Neural cell (in vitro differentiated cells): ENCODE data around the gene MAP3K5. TPM values are rescaled to one million over a fixed set of nuclear protein-coding genes. Genes with fewer than 3 reads are reported as not detected.

Experiments used
- H2AFZ ChIP-seq: fragments of 200-600, 300-800 bp; sonication (generic), shearing (Covaris generic); 2 replicates; pipeline ENCODE4 v1.6.0; 2014; ENCODE audit warnings: low read depth, mild to moderate bottlenecking, antibody characterized with exemption, low read length, moderate library complexity
- H3F3A ChIP-seq: fragments of 200-600 bp; shearing (Covaris generic); 2 replicates; pipeline ENCODE4 v1.6.1; 2016; ENCODE audit warnings: mild to moderate bottlenecking, moderate library complexity, mixed read lengths, antibody characterized with exemption, low read length; ENCODE audit not compliant: insufficient read depth, poor library complexity, severe bottlenecking
- H3K27ac ChIP-seq: fragments of 200-600, 300-800 bp; sonication (generic), shearing (Covaris generic); 2 replicates; pipeline ENCODE4 v1.5.1; 2014; ENCODE audit warnings: mild to moderate bottlenecking, low read length, moderate library complexity
- H3K27me3 ChIP-seq: fragments of 300-800, 200-600 bp; sonication (generic), shearing (Covaris generic); 2 replicates; pipeline ENCODE4 v1.6.0; 2014; ENCODE audit warnings: mild to moderate bottlenecking, low read depth, low read length, moderate library complexity; ENCODE audit not compliant: insufficient read depth
- H3K36me3 ChIP-seq: fragments of 300-800, 200-600 bp; sonication (generic), shearing (Covaris generic); 2 replicates; pipeline ENCODE4 v1.5.1; 2014; ENCODE audit warnings: mild to moderate bottlenecking, antibody characterized with exemption, low read length, moderate library complexity; ENCODE audit not compliant: insufficient read depth
- H3K4me2 ChIP-seq: fragments of 300-800, 200-600 bp; sonication (generic), shearing (Covaris generic); 2 replicates; pipeline ENCODE4 v1.6.0; 2014; ENCODE audit warnings: mild to moderate bottlenecking, low read length
- H3K4me3 ChIP-seq: fragments of 300-800, 200-600 bp; sonication (generic), shearing (Covaris generic); 2 replicates; pipeline ENCODE4 v1.5.1; 2014; ENCODE audit warnings: mild to moderate bottlenecking, low read length, moderate library complexity
- H3K79me2 ChIP-seq: fragments of 200-600 bp; shearing (Covaris generic); replicated peaks from 2 replicates; pipeline ENCODE4 v1.6.0; 2014; ENCODE audit warnings: mild to moderate bottlenecking, low read length, moderate library complexity; ENCODE audit not compliant: insufficient read depth
- H3K9ac ChIP-seq: fragments of 300-800, 200-600 bp; sonication (generic), shearing (Covaris generic); 2 replicates; pipeline ENCODE4 v1.6.1; 2016; ENCODE audit warnings: mild to moderate bottlenecking, low read length, mixed read lengths
- H3K9me2 ChIP-seq: fragments of 200-600 bp; shearing (Covaris generic); 2 replicates; pipeline ENCODE4 v1.6.1; 2016; ENCODE audit warnings: mild to moderate bottlenecking, low read length, mixed read lengths; ENCODE audit not compliant: insufficient read depth
- H3K9me3 ChIP-seq: fragments of 200-600, 300-800 bp; sonication (generic), shearing (Covaris generic); 2 replicates; pipeline ENCODE4 v1.6.1; 2016; ENCODE audit warnings: mild to moderate bottlenecking, mixed run types, low read length, moderate library complexity, mixed read lengths
- H4K20me1 ChIP-seq: fragments of 200-600 bp; shearing (Covaris generic); 2 replicates; pipeline ENCODE4 v1.6.1; 2016; ENCODE audit warnings: mild to moderate bottlenecking, mixed run types; ENCODE audit not compliant: insufficient read depth
- EP300 ChIP-seq: fragments of 450-650 bp; conservative IDR thresholded peaks from 2 replicates; pipeline ENCODE4 v1.6.1; 2014; ENCODE audit warnings: antibody characterized with exemption, mild to moderate bottlenecking, moderate library complexity; ENCODE audit not compliant: poor library complexity, severe bottlenecking
- EZH2 ChIP-seq: fragments of 200-600, 300-800 bp; shearing (Covaris generic), sonication (generic); IDR thresholded peaks from 2 replicates; pipeline ENCODE4 v1.6.1; 2014; ENCODE audit warnings: antibody characterized with exemption, low read length, borderline replicate concordance, mild to moderate bottlenecking; ENCODE audit not compliant: insufficient read depth, poor library complexity, severe bottlenecking
- MXI1 ChIP-seq: fragments of 450-650 bp; conservative IDR thresholded peaks from 2 replicates; pipeline ENCODE4 v1.6.1; 2014; ENCODE audit warnings: antibody characterized with exemption, mild to moderate bottlenecking; ENCODE audit not compliant: poor library complexity, severe bottlenecking
- POLR2AphosphoS5 ChIP-seq: IDR thresholded peaks from 2 replicates; pipeline ENCODE4 v1.6.1; 2012
- RAD21 ChIP-seq: fragments of 450-650 bp; conservative IDR thresholded peaks from 2 replicates; pipeline ENCODE4 v1.6.1; 2014; ENCODE audit warnings: antibody characterized with exemption, mild to moderate bottlenecking, moderate library complexity
- SMC3 ChIP-seq: fragments of 450-650 bp; conservative IDR thresholded peaks from 2 replicates; pipeline ENCODE4 v1.6.1; 2014; ENCODE audit warnings: antibody characterized with exemption, mild to moderate bottlenecking, moderate library complexity; ENCODE audit not compliant: poor library complexity
- TAF1 ChIP-seq: IDR thresholded peaks from 2 replicates; pipeline ENCODE4 v1.6.1; 2012; ENCODE audit warnings: low read depth
- polyA plus RNA-seq: library from polyadenylated mRNA; depleted of rRNA; stranded (reverse); fragments of >200 nt; gene quantifications from 2 replicates; pipeline ENCODE4 v1.2.3, GENCODE V29; 2014
- TF ChIP-seq, protein P1 (sequence below): fragments of 450-650 bp; IDR thresholded peaks from 2 replicates; pipeline ENCODE4 v1.5.1; 2014; ENCODE audit warnings: antibody characterized with exemption, mild to moderate bottlenecking, moderate library complexity; ENCODE audit not compliant: poor library complexity, severe bottlenecking
- TF ChIP-seq, protein P2 (sequence below): IDR thresholded peaks from 2 replicates; pipeline ENCODE4 v1.6.1; 2012; ENCODE audit warnings: borderline replicate concordance

Gene MAP3K5
- polyA plus RNA-seq, 1 donor from 2014 or later: 2.0 TPM

GRCh38 chr6:136685540-136686108 is 106.7 kb downstream of the MAP3K5 start:
- Histone ChIP-seq H3F3A (no peaks in the 10 kb centered on the region), H3K9me2 (no peaks in the 10 kb centered on the region), H3K4me3 (no peak overlapping the region), H3K27ac (no peak overlapping the region), H4K20me1 (no peaks in the 10 kb centered on the region), H3K36me3 (no peaks in the 10 kb centered on the region), H3K4me2 (no peak overlapping the region), H3K9ac (no peak overlapping the region), H3K9me3 (no peaks in the 10 kb centered on the region), H3K27me3 (no peaks in the 10 kb centered on the region), H2AFZ (no peak overlapping the region), H3K79me2 (no peaks in the 10 kb centered on the region)
- TF ChIP-seq EZH2: no peak
- no peak for TF ChIP-seq MXI1

DNA sequence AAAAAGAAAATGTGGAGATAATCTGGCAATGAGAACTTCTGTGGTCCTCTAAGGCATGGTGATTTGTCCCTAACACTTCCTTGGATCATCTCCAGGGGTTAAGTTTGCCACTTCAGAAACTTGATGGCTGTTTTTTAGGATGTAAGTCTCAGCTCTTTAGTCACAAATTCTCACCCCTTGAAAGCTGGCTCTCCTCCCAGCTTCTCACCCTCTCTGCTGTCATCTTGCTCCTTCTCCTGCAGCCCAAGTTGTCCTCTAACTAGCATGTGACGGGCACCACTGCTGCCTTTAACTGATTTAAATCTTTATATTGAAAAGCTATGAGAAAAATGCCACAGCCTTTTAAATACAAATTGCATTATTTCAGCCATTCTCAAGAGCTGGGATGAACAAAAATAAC is 107.8 kb downstream of the MAP3K5 start:
- H3K9ac ChIP-seq: no peak overlapping the region
- no peaks in the 10 kb centered on the region for H4K20me1 ChIP-seq
- H3K4me2 ChIP-seq: no peak overlapping the region
- no peak overlapping the region for H3K4me3 ChIP-seq
- no peaks in the 10 kb centered on the region for H3K36me3 ChIP-seq
- no peak overlapping the region for H2AFZ ChIP-seq
- H3K79me2 ChIP-seq: no peaks in the 10 kb centered on the region
- no peak overlapping the region for H3K27ac ChIP-seq
- H3F3A ChIP-seq: no peaks in the 10 kb centered on the region
- H3K9me2 ChIP-seq: no peaks in the 10 kb centered on the region
- TF ChIP-seq EZH2: no peak
- no peaks in the 10 kb centered on the region for H3K9me3 ChIP-seq
- no peaks in the 10 kb centered on the region for H3K27me3 ChIP-seq

DNA sequence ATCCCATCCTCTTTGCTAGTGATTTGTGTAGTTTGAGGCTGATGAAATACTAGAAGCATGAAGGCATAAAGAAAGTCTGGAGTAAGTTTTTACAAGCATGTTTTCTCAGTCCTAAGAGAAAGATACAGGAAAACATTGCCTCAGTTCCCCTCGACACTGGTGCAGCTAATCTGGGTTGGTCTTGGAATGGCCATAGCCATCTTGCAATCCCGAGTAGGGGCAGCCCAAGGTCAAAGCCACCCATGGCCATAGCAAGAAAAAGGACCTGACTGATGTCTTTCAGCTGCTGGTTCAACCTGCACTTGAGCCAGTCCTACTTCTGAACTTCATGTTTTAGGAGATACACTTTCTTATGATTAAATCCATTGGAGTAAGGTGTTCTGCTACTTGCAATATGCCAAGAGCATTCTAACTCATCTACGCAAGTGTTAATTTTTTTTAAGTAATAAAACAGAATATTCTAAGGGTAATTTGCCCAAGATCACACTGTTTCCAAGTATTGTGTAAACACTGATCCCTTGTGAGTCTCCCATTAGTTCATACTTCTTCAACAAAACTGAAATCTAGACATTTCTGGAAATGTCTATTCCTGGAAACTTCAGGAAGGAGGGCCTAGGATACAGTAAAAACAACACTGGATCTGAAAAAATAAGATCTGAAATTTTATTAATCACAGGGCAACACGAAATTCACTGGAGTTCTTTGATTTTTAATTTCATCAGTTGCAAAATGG is 108.9 kb downstream of the MAP3K5 start:
- no peaks in the 10 kb centered on the region for H3K27me3 ChIP-seq

More for the DNA sequence above, 108.9 kb downstream of the MAP3K5 start:
- Histone ChIP-seq H3K36me3 (no peaks in the 10 kb centered on the region), H3K79me2 (no peaks in the 10 kb centered on the region), H3K27ac (no peak overlapping the region), H3K9me2 (no peaks in the 10 kb centered on the region), H2AFZ (no peak overlapping the region), H3K9ac (no peak overlapping the region), H4K20me1 (no peaks in the 10 kb centered on the region), H3K4me3 (no peak overlapping the region), H3F3A (no peaks in the 10 kb centered on the region), H3K4me2 (no peak overlapping the region), H3K9me3 (no peaks in the 10 kb centered on the region)
- TF ChIP-seq TAF1: no peak
- no peak for TF ChIP-seq EZH2
- TF ChIP-seq, protein P1, sequence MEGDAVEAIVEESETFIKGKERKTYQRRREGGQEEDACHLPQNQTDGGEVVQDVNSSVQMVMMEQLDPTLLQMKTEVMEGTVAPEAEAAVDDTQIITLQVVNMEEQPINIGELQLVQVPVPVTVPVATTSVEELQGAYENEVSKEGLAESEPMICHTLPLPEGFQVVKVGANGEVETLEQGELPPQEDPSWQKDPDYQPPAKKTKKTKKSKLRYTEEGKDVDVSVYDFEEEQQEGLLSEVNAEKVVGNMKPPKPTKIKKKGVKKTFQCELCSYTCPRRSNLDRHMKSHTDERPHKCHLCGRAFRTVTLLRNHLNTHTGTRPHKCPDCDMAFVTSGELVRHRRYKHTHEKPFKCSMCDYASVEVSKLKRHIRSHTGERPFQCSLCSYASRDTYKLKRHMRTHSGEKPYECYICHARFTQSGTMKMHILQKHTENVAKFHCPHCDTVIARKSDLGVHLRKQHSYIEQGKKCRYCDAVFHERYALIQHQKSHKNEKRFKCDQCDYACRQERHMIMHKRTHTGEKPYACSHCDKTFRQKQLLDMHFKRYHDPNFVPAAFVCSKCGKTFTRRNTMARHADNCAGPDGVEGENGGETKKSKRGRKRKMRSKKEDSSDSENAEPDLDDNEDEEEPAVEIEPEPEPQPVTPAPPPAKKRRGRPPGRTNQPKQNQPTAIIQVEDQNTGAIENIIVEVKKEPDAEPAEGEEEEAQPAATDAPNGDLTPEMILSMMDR: no peak
- TF ChIP-seq, protein P2, sequence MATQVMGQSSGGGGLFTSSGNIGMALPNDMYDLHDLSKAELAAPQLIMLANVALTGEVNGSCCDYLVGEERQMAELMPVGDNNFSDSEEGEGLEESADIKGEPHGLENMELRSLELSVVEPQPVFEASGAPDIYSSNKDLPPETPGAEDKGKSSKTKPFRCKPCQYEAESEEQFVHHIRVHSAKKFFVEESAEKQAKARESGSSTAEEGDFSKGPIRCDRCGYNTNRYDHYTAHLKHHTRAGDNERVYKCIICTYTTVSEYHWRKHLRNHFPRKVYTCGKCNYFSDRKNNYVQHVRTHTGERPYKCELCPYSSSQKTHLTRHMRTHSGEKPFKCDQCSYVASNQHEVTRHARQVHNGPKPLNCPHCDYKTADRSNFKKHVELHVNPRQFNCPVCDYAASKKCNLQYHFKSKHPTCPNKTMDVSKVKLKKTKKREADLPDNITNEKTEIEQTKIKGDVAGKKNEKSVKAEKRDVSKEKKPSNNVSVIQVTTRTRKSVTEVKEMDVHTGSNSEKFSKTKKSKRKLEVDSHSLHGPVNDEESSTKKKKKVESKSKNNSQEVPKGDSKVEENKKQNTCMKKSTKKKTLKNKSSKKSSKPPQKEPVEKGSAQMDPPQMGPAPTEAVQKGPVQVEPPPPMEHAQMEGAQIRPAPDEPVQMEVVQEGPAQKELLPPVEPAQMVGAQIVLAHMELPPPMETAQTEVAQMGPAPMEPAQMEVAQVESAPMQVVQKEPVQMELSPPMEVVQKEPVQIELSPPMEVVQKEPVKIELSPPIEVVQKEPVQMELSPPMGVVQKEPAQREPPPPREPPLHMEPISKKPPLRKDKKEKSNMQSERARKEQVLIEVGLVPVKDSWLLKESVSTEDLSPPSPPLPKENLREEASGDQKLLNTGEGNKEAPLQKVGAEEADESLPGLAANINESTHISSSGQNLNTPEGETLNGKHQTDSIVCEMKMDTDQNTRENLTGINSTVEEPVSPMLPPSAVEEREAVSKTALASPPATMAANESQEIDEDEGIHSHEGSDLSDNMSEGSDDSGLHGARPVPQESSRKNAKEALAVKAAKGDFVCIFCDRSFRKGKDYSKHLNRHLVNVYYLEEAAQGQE: no peak
- TF ChIP-seq POLR2AphosphoS5: no peak
- no peak for TF ChIP-seq MXI1
- TF ChIP-seq EP300: no peak
- TF ChIP-seq SMC3: no peak
- TF ChIP-seq RAD21: no peak
